Endothelial cell of umbilical vein (primary cell): ENCODE data around the gene ADD1.

Source experiments
- EZH2 ChIP-seq: IDR thresholded peaks from 2 replicates; pipeline ENCODE4 v1.6.1; 2012; ENCODE audit warnings: borderline replicate concordance, low read depth, mild to moderate bottlenecking, moderate library complexity, low read length, inconsistent platforms; ENCODE audit not compliant: severe bottlenecking
- FOS ChIP-seq: IDR thresholded peaks from 2 replicates; pipeline ENCODE4 v1.6.1; 2011; ENCODE audit warnings: mild to moderate bottlenecking, low read length, moderate library complexity, borderline replicate concordance; ENCODE audit not compliant: insufficient read depth
- GATA2 ChIP-seq: IDR thresholded peaks from 2 replicates; pipeline ENCODE4 v1.7.0; 2011; ENCODE audit warnings: low read depth, mild to moderate bottlenecking, moderate library complexity, mixed read lengths, low read length; ENCODE audit not compliant: insufficient read length, insufficient read depth
- JUN ChIP-seq: IDR thresholded peaks from 2 replicates; pipeline ENCODE4 v1.6.1; 2011; ENCODE audit warnings: borderline replicate concordance, low read depth; ENCODE audit not compliant: insufficient read length, insufficient read depth
- POLR2A ChIP-seq: IDR thresholded peaks from 2 replicates; pipeline ENCODE4 v1.6.1; 2012; ENCODE audit warnings: low read depth, mild to moderate bottlenecking, control low read depth, low read length
- POLR2AphosphoS5 ChIP-seq: IDR thresholded peaks from 2 replicates; pipeline ENCODE4 v1.6.1; 2012; ENCODE audit warnings: low read depth, mild to moderate bottlenecking, control low read depth, low read length, moderate library complexity; ENCODE audit not compliant: insufficient read depth
- TF ChIP-seq, protein P1 (sequence below): IDR thresholded peaks from 2 replicates; pipeline ENCODE4 v1.6.1; 2011; ENCODE audit not compliant: insufficient read depth, insufficient read length
- TF ChIP-seq, protein P2 (sequence below), 2 donors: IDR thresholded peaks; 1 replicate in 1 of 2; 2 replicates in 1 of 2; pipeline ENCODE4 v1.5.1; 2011; ENCODE audit warnings: low read length in 2 of 2, mild to moderate bottlenecking in 2 of 2, moderate library complexity in 2 of 2, control low read depth in 1 of 2, inconsistent platforms in 1 of 2, low read depth in 1 of 2; ENCODE audit not compliant: insufficient read depth in 1 of 2; ENCODE audit errors: extremely low read depth in 1 of 2

DNA sequence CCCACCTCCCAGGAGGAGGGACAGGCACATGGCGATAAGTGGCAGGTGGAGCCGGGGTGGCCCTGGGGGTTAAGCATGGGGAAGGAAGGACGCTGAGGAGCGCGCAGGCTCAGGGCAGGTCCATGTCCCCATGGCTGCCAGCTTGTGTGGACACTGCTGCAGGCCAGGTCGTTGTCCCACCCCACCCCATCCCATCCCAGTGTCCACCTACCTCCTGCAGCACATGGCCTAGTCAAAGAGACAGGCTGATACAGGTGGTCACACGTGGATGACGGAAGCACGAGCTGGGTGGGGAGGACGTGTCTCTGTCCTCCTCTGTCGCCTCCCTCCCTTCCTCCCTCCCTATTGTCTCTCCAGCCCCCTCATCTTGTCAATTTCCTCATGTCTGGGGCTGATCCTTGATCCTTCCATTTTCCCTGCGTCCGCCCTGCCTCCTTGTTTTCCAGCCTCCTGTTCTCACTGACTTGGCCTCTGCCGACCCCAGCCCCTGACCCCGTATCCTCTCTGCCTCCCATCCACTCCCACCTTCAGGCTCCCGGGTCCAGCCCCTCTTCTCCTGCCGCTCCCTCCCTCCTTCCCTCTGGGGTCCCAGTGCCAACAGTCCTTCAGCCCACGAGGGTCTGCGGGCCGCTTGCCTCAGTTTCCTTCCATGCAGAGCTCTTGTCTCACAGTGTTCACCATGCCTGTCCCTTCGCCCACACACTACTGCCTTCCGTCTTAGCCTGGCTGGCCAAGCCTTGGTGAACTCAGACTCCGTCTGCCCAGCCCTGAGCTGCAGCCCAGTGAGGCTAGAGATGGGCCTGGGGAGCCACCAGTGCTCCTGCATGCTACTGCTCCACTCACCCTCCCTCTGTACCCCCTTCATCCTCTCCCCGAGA, 15.5 kb upstream of the ADD1 start:
- TF ChIP-seq, protein P1, sequence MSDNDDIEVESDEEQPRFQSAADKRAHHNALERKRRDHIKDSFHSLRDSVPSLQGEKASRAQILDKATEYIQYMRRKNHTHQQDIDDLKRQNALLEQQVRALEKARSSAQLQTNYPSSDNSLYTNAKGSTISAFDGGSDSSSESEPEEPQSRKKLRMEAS, result no peak
- TF ChIP-seq, protein P2, sequence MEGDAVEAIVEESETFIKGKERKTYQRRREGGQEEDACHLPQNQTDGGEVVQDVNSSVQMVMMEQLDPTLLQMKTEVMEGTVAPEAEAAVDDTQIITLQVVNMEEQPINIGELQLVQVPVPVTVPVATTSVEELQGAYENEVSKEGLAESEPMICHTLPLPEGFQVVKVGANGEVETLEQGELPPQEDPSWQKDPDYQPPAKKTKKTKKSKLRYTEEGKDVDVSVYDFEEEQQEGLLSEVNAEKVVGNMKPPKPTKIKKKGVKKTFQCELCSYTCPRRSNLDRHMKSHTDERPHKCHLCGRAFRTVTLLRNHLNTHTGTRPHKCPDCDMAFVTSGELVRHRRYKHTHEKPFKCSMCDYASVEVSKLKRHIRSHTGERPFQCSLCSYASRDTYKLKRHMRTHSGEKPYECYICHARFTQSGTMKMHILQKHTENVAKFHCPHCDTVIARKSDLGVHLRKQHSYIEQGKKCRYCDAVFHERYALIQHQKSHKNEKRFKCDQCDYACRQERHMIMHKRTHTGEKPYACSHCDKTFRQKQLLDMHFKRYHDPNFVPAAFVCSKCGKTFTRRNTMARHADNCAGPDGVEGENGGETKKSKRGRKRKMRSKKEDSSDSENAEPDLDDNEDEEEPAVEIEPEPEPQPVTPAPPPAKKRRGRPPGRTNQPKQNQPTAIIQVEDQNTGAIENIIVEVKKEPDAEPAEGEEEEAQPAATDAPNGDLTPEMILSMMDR (IDR thresholded peaks at IDR 0.05; ENCODE audit: extremely low read depth in 1 of 2, insufficient read depth in 1 of 2, low read depth in 1 of 2, low read length in 2 of 2), result no peak
- TF ChIP-seq POLR2A (no peak), EZH2 (no peak), POLR2AphosphoS5 (no peak), JUN (no peak), GATA2 (no peak), FOS (no peak)
